Hepatocyte (in vitro differentiated cells): ENCODE results near the gene SYT9. TPM values are rescaled to one million over a fixed set of nuclear protein-coding genes. Genes with fewer than 3 reads are reported as not detected.

Source experiments
- DNase-seq: peaks from one replicate; pipeline ENCODE4 v3.0.0-alpha.2; 2016; ENCODE audit warnings: low spot score
- H2AFZ ChIP-seq: fragments of 200-600 bp; sonication (generic); 2 replicates; pipeline ENCODE4 v1.6.0; 2016; ENCODE audit warnings: antibody characterized with exemption, mild to moderate bottlenecking
- H3K27ac ChIP-seq: fragments of 200-600 bp; sonication (generic); 2 replicates; pipeline ENCODE4 v1.5.1; 2016; ENCODE audit warnings: mild to moderate bottlenecking
- H3K27me3 ChIP-seq: fragments of 200-600 bp; sonication (generic); 2 replicates; pipeline ENCODE4 v1.6.1; 2016
- H3K36me3 ChIP-seq: fragments of 200-600 bp; sonication (generic); replicated peaks from 2 replicates; pipeline ENCODE4 v1.5.1; 2016; ENCODE audit warnings: low read depth; ENCODE audit not compliant: insufficient read depth
- H3K4me1 ChIP-seq: fragments of 200-600 bp; sonication (generic); 2 replicates; pipeline ENCODE4 v1.5.1; 2016; ENCODE audit warnings: mild to moderate bottlenecking, moderate library complexity; ENCODE audit not compliant: insufficient read depth
- H3K4me2 ChIP-seq: fragments of 200-600 bp; sonication (generic); 2 replicates; pipeline ENCODE4 v1.6.0; 2016
- H3K4me3 ChIP-seq: fragments of 200-600 bp; sonication (generic); 2 replicates; pipeline ENCODE4 v1.5.1; 2016; ENCODE audit warnings: mild to moderate bottlenecking
- H3K79me2 ChIP-seq: fragments of 200-600 bp; sonication (generic); 2 replicates; pipeline ENCODE4 v1.6.0; 2017; ENCODE audit warnings: mild to moderate bottlenecking
- H3K9me2 ChIP-seq: fragments of 200-600 bp; sonication (generic); replicated peaks from 2 replicates; pipeline ENCODE4 v1.6.0; 2017; ENCODE audit warnings: mild to moderate bottlenecking; ENCODE audit not compliant: insufficient read depth
- H3K9me3 ChIP-seq: fragments of 200-600 bp; sonication (generic); 2 replicates; pipeline ENCODE4 v1.5.1; 2016; ENCODE audit warnings: low read depth, mild to moderate bottlenecking
- H4K20me1 ChIP-seq: fragments of 200-600 bp; sonication (generic); 2 replicates; pipeline ENCODE4 v1.6.0; 2016; ENCODE audit warnings: mild to moderate bottlenecking; ENCODE audit not compliant: insufficient read depth, poor library complexity, severe bottlenecking
- EZH2 ChIP-seq: fragments of 200-600 bp; sonication (generic); IDR thresholded peaks from 2 replicates; pipeline ENCODE4 v1.6.1; 2016; ENCODE audit warnings: antibody characterized with exemption, mild to moderate bottlenecking, borderline replicate concordance
- EZH2phosphoT487 ChIP-seq: fragments of 200-600 bp; sonication (generic); IDR thresholded peaks from one replicate; pipeline ENCODE4 v1.6.1; 2018; ENCODE audit warnings: antibody characterized with exemption, mild to moderate bottlenecking, low read depth, moderate library complexity; ENCODE audit not compliant: unreplicated experiment, severe bottlenecking
- WGBS: methylation state at CpG from one replicate; pipeline ENCODE4 v1.1.6; 2016; ENCODE audit warnings: low lambda C conversion rate; ENCODE audit errors: missing lambda C conversion rate; 5-methylcytosine and 5-hydroxymethylcytosine counted together
- polyA plus RNA-seq: library from polyadenylated mRNA; unstranded; fragments of >200 nt; fragmentation: Nextera tagmentation; extraction: Ambion mirVana; gene quantifications from 2 replicates; pipeline ENCODE4 v1.2.1, GENCODE V29; 2016
- total RNA-seq: library from RNA; depleted of rRNA; stranded (reverse); fragments of >200 nt; gene quantifications from 2 replicates; pipeline ENCODE4 v1.2.3, GENCODE V29; 2014
- TF ChIP-seq, protein P1 (sequence below): fragments of 200-600 bp; sonication (generic); IDR thresholded peaks from 2 replicates; pipeline ENCODE4 v1.5.1; 2016; ENCODE audit warnings: antibody characterized with exemption, mild to moderate bottlenecking; ENCODE audit not compliant: poor library complexity

Gene SYT9
- total and polyA plus RNA-seq, 2 experiments from 2014 or later: 0.22 to 1.3 TPM

DNA sequence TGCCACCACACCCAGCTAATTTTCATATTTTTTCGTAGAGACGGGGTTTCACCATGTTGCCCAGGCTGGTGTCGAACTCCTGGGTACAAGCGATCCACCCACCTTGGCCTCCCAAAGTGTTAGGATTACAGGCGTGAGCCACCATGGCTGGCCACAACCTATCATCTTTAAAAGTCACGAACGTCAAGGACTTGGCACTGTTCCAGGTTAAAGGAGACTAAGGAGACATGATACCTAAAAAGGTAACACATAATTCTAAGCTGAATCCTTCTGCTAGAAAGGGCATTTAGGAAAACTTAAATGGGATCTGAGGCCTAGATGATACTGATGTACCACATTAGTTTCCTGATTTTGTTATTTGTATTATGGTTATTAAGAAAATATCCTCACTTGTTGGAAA is 43.3 kb upstream of the SYT9 start:
- Histone ChIP-seq H3K27me3 (no peaks in the 10 kb centered on the region), H2AFZ (no peak overlapping the region), H3K9me2 (no peaks in the 10 kb centered on the region), H3K27ac (no peak overlapping the region), H4K20me1 (no peaks in the 10 kb centered on the region), H3K36me3 (no peaks in the 10 kb centered on the region), H3K4me2 (no peak overlapping the region), H3K79me2 (no peaks in the 10 kb centered on the region), H3K4me1 (no peaks in the 10 kb centered on the region), H3K4me3 (no peak overlapping the region), H3K9me3 (no peaks in the 10 kb centered on the region)
- DNase-seq: no peak
- WGBS: 93% methylated on average over 7 of the region's 7 CpGs
- TF ChIP-seq EZH2phosphoT487 (no peak), EZH2 (no peak)
- TF ChIP-seq, protein P1, sequence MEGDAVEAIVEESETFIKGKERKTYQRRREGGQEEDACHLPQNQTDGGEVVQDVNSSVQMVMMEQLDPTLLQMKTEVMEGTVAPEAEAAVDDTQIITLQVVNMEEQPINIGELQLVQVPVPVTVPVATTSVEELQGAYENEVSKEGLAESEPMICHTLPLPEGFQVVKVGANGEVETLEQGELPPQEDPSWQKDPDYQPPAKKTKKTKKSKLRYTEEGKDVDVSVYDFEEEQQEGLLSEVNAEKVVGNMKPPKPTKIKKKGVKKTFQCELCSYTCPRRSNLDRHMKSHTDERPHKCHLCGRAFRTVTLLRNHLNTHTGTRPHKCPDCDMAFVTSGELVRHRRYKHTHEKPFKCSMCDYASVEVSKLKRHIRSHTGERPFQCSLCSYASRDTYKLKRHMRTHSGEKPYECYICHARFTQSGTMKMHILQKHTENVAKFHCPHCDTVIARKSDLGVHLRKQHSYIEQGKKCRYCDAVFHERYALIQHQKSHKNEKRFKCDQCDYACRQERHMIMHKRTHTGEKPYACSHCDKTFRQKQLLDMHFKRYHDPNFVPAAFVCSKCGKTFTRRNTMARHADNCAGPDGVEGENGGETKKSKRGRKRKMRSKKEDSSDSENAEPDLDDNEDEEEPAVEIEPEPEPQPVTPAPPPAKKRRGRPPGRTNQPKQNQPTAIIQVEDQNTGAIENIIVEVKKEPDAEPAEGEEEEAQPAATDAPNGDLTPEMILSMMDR: no peak

DNA sequence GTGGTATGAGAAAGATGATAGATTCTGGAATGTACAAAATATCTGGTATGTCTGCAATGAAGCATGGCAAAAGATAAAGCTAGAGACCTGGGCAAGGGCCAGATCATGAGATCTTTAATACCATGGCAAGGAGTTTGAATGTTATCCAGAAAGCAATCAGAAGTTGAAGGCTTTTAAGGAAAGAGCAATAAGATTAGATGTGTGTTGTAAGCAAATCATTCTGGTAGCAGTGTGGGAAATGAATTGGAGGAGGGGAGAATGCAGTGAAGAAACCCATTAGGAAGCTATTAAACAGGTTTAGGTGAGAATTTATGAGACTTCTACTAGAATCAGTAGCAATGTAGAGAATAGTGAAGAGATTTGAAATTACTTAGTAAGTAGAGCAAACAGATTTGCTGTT is 32.2 kb upstream of the SYT9 start:
- no peak for DNase-seq
- H3K4me3 ChIP-seq: no peak overlapping the region

DNA sequence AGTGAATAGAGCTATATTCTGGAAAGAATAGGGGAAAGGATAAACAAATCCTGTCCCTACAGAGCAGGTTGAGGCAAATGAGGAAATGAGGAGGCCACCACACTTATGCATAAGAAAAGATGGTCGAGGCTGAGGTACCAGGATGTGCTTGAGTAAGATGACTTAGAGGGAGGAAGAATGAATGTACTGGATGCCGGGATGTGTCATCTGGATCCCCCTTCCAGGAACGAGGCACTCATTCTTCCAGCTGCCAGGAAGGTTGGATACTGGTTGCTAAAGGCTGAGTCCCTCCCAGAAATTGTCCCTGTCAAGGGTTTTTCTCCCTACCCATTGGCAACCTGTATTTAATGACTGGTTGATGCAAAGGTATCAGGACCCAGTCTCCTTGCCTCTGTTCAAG is 31.1 kb upstream of the SYT9 start:
- Histone ChIP-seq H3K4me3 (no peak overlapping the region), H3K9me3 (no peaks in the 10 kb centered on the region), H3K4me2 (no peak overlapping the region), H3K27ac (no peak overlapping the region), H3K9me2 (no peaks in the 10 kb centered on the region), H3K36me3 (no peaks in the 10 kb centered on the region), H3K79me2 (no peaks in the 10 kb centered on the region), H4K20me1 (no peaks in the 10 kb centered on the region), H2AFZ (no peak overlapping the region), H3K4me1 (no peaks in the 10 kb centered on the region), H3K27me3 (peaks cover 20% of the 10 kb centered on the region)
- 94% methylated on average over 3 of the region's 3 CpGs for WGBS
- no peak for DNase-seq
- TF ChIP-seq EZH2 (no peak), EZH2phosphoT487 (no peak)
- TF ChIP-seq, protein P1: no peak

More for the DNA sequence above, 32.2 kb upstream of the SYT9 start:
- H3K79me2 ChIP-seq: no peaks in the 10 kb centered on the region
- no peak overlapping the region for H2AFZ ChIP-seq
- no peak for TF ChIP-seq EZH2phosphoT487
- TF ChIP-seq, protein P1: no peak
- TF ChIP-seq EZH2: no peak
- H3K4me2 ChIP-seq: no peak overlapping the region
- no peak overlapping the region for H3K27ac ChIP-seq
- H3K9me2 ChIP-seq: no peaks in the 10 kb centered on the region
- no peaks in the 10 kb centered on the region for H3K4me1 ChIP-seq
- H3K9me3 ChIP-seq: no peaks in the 10 kb centered on the region
- H3K36me3 ChIP-seq: no peaks in the 10 kb centered on the region
- no peaks in the 10 kb centered on the region for H4K20me1 ChIP-seq
- peaks cover 18% of the 10 kb centered on the region for H3K27me3 ChIP-seq

DNA sequence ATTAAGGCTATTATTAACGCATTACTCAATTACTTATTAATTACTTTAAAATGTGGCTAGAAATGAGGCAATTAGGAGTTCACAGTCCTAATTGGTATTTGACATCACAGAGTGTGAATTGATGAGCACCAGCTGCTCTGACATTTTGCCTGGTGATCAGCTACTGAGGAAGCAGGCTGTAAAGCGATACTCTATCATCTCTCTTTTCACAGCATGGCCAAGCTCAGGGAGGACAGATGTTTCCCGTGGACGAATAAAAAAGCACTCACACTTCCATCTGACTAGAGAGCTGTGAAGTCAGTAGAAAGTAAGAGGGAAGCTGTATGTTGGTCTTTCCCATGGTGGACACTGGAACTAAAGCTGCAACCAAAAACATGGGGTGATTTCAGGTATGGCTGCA is 29.1 kb upstream of the SYT9 start:
- H3K27me3 ChIP-seq: peaks cover 20% of the 10 kb centered on the region
- DNase-seq: no peak
- H4K20me1 ChIP-seq: no peaks in the 10 kb centered on the region
- H3K9me2 ChIP-seq: no peaks in the 10 kb centered on the region
- H3K9me3 ChIP-seq: no peaks in the 10 kb centered on the region
- no peak overlapping the region for H2AFZ ChIP-seq
- WGBS: 47% methylated on average over 4 of the region's 4 CpGs
- TF ChIP-seq EZH2: no peak
- TF ChIP-seq, protein P1: no peak
- no peak for TF ChIP-seq EZH2phosphoT487
- no peaks in the 10 kb centered on the region for H3K36me3 ChIP-seq
- H3K79me2 ChIP-seq: no peaks in the 10 kb centered on the region
- no peaks in the 10 kb centered on the region for H3K4me1 ChIP-seq
- no peak overlapping the region for H3K4me2 ChIP-seq
- no peak overlapping the region for H3K27ac ChIP-seq
- no peak overlapping the region for H3K4me3 ChIP-seq
